Activated naive CD8-positive, alpha-beta T cell treated with anti-CD3 and anti-CD28 coated beads, Interleukin-2, amount 50 U/mL, for 24 hours (primary cell): ENCODE results near the gene FMN2.
"Not testable (repeated sequence)": the region's sequence is repeated elsewhere in the genome, so short reads cannot be mapped to it uniquely, and the experiment has no call there.

Experiments used
- ATAC-seq: fragments of 150-1000 bp; cut with Tn5 transposase; one replicate; pipeline ENCODE4 v1.10.0; 2021
- DNase-seq: peaks from one replicate; pipeline ENCODE4 v3.0.0; 2021
- H3K27ac Mint-ChIP-seq: one replicate; pipeline ENCODE4 v1.8.0; 2021; ENCODE audit warnings: mild to moderate bottlenecking, mixed read lengths
- H3K27me3 Mint-ChIP-seq: one replicate; pipeline ENCODE4 v1.8.0; 2021; ENCODE audit warnings: mixed read lengths
- H3K36me3 Mint-ChIP-seq: one replicate; pipeline ENCODE4 v1.8.0; 2021; ENCODE audit warnings: low read depth, mixed read lengths
- H3K4me1 Mint-ChIP-seq: one replicate; pipeline ENCODE4 v1.8.0; 2021; ENCODE audit warnings: mixed read lengths
- H3K4me3 Mint-ChIP-seq: one replicate; pipeline ENCODE4 v1.8.0; 2021; ENCODE audit warnings: mild to moderate bottlenecking, moderate library complexity, mixed read lengths
- H3K9me3 Mint-ChIP-seq: one replicate; pipeline ENCODE4 v1.8.0; 2021; ENCODE audit warnings: mixed read lengths

FMN2 gene

DNA sequence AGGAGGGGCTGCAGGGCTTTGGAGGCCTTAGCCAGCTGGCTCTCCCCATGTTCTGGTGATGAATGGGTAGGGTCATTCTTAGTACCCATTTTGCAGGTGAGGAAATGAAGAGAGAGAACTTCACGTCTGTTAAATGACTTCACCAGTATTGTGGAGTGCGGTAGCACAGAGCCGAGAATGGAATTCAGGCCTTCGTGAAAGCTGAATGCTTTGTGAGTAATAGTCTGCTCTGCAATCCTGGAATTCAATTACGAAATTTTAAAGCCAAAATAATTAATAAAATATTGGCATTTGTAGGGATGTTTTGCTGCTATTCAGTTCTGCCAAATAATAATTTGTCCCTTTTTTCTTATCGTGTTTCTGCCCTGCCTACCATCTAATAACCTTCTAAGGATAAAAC lies 322.6 kb downstream of the FMN2 start:
- Mint-ChIP-seq H3K36me3 (no peaks in the 10 kb centered on the region), H3K27me3 (no peaks in the 10 kb centered on the region)

DNA sequence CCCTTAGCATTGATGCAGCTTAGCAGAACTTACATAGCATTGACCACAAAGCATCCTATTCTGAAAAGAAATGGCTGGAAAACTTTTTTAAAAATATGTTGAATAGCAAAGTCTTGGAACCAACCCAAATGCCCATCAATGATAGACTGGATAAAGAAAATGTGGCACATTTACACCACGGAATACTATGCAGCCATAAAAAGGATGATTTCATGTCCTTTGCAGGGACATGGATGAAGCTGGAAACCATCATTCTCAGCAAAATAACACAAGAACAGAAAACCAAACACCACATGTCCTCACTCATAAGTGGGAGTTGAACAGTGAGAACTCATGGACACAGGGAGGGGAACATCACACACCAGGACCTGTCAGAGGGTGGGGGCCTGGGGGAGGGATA lies 323.3 kb downstream of the FMN2 start:
- H3K9me3 Mint-ChIP-seq, ATAC-seq, H3K4me1 Mint-ChIP-seq, H3K27ac Mint-ChIP-seq, H3K27me3 Mint-ChIP-seq, H3K36me3 Mint-ChIP-seq, H3K4me3 Mint-ChIP-seq, DNase-seq: not testable (repeated sequence)

More for the DNA sequence above, 322.6 kb downstream of the FMN2 start:
- Mint-ChIP-seq H3K9me3 (peaks cover 5% of the 10 kb centered on the region), H3K4me3 (no peak overlapping the region), H3K27ac (no peak overlapping the region), H3K4me1 (no peaks in the 10 kb centered on the region)
- DNase-seq (no peak), ATAC-seq (no peak)

DNA sequence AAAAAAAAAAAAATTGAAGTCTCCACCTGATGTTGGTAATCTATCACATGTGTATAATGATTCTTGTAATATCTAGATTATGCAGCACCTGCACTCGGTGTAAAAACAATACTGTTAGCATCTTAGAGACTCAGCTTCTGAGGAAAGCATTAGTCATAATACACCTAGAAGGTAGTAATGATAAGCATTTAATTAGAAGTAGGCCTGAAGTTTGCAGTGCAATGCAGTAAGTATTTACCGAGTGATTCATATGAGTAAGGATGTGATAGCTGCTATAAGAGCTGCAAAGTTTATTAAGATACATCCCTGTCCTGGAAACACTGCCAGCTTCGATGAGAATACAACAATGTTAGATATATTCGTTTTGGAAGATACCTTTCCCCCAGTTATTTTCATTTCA lies 323.8 kb downstream of the FMN2 start:
- Mint-ChIP-seq H3K36me3 (no peaks in the 10 kb centered on the region), H3K27ac (no peak overlapping the region), H3K4me3 (no peak overlapping the region), H3K27me3 (no peaks in the 10 kb centered on the region), H3K4me1 (no peaks in the 10 kb centered on the region), H3K9me3 (peaks cover 5% of the 10 kb centered on the region)
- ATAC-seq = no peak
- no peak for DNase-seq

DNA sequence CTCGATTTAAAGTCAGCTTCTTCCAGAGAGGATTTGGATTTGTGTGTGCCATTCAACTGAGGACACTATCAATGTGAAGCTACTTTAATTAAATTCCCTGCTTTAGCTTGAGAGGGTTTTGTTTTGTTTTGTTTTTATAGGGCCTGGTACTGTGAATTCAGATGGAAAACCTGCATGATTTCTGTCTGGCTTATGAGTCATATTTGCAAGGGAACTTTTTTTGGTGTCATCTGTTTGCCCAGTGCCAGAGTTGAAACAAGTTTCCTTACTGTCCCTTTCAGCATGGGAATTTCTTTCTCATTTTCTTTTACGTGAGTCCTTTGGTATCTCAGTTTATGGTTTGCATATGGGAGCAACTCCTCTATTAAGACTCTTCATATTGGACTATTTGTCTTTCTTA lies 325.6 kb downstream of the FMN2 start:
- H3K9me3 Mint-ChIP-seq = peaks cover 1% of the 10 kb centered on the region
- no peak for ATAC-seq

DNA sequence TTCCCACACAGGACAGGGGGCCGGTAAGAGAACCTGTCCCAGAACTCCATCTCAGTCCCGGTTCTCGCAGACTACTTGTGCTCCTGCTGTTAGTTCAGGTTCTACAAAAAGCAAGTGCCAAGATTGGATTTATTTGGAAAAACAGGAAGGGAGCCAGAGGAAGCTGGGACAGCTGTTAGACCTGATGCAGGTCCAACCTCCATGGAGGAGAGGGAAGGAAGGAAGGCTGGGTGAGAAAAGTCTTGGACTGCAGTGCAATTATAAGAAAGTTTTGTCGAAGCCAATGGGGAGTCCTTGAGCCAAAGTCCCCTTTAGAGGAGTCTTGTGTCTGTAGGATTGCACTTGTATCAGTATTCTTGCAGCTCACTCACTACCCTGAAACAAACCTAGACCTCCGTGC lies 329.1 kb downstream of the FMN2 start:
- H3K4me1 Mint-ChIP-seq = no peaks in the 10 kb centered on the region
- H3K9me3 Mint-ChIP-seq = peaks cover 7% of the 10 kb centered on the region
- no peak overlapping the region for H3K4me3 Mint-ChIP-seq
- no peaks in the 10 kb centered on the region for H3K36me3 Mint-ChIP-seq
- no peak for DNase-seq
- no peak for ATAC-seq
- H3K27me3 Mint-ChIP-seq = no peaks in the 10 kb centered on the region
- H3K27ac Mint-ChIP-seq = no peak overlapping the region

More for the DNA sequence above, 325.6 kb downstream of the FMN2 start:
- H3K4me1 Mint-ChIP-seq = no peaks in the 10 kb centered on the region
- no peak overlapping the region for H3K27ac Mint-ChIP-seq
- H3K4me3 Mint-ChIP-seq = no peak overlapping the region
- H3K36me3 Mint-ChIP-seq = no peaks in the 10 kb centered on the region
- no peak for DNase-seq
- no peaks in the 10 kb centered on the region for H3K27me3 Mint-ChIP-seq

DNA sequence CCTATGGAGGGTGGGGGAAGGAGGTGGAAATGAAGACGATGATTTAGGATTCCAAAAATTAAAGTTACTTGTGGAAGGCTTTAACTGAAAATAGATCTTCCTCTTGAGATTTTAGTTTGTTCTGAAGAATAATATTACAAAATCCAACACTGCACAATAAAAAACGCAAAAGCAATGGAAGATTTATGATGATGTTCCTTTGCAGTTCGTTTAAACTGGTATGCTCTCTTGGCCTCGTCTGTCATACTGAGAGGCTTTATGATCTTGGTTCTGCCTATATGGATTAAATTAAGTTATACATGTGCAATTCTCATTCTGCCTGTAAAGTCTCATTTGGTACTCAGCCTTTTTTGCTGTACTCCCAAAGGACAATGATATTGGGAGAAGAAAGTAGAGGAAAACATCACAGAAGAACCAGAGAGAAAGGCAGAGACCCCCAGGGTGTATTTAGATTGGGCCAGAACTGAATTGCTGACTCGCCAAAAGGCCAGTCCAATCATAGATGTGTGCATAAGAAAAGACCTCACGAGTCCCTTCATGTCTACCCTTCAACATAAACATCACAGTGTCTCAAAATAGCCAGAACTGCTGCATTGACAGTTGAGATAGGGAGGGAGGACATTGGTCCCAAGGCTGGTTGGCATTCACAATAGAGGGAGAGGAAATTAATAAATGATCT lies 331.7 kb downstream of the FMN2 start:
- H3K9me3 Mint-ChIP-seq = peaks cover 7% of the 10 kb centered on the region
- DNase-seq = no peak
- no peak overlapping the region for H3K4me3 Mint-ChIP-seq
- ATAC-seq = no peak
- no peak overlapping the region for H3K27ac Mint-ChIP-seq
- H3K27me3 Mint-ChIP-seq = no peaks in the 10 kb centered on the region
- H3K4me1 Mint-ChIP-seq = no peaks in the 10 kb centered on the region
- no peaks in the 10 kb centered on the region for H3K36me3 Mint-ChIP-seq

DNA sequence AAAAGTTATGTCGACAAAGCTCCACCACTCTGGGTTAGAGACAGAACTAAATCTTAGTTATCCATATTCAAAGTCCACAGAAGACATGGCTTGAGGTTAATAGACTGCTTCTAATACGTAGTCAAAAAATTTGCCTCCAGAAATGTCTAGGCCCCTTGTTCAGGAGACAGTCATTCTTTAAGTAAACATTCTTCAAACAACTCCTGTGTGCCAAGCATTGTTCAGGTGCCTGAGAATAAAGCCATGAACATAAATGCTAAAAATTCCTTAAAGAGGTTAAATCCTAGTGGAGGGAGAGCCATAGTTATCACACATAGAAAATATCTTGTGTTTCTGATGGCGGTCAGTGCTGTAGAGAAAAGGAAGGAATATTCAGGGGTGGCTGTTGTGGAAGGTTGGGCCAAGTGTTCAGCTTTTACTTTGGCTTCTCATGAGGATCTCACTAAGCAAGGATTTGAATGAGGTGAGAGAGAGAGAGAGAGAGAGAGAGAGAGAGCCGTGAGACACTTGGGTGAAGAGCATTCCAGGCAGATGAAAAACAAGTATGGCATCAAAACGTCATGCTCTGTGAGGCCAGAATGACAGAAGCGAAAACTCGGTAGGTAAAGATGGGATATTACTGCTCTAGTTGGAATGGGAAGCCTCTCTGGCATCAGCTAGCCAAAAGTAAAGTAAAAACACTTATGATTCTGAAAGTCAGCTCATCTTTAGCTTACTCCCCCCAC lies 333.2 kb downstream of the FMN2 start:
- DNase-seq (no peak), ATAC-seq (no peak)
- H3K36me3 Mint-ChIP-seq = no peaks in the 10 kb centered on the region
- no peak overlapping the region for H3K4me3 Mint-ChIP-seq
- no peaks in the 10 kb centered on the region for H3K4me1 Mint-ChIP-seq
- H3K9me3 Mint-ChIP-seq = peaks cover 7% of the 10 kb centered on the region
- H3K27ac Mint-ChIP-seq = no peak overlapping the region
- no peaks in the 10 kb centered on the region for H3K27me3 Mint-ChIP-seq

DNA sequence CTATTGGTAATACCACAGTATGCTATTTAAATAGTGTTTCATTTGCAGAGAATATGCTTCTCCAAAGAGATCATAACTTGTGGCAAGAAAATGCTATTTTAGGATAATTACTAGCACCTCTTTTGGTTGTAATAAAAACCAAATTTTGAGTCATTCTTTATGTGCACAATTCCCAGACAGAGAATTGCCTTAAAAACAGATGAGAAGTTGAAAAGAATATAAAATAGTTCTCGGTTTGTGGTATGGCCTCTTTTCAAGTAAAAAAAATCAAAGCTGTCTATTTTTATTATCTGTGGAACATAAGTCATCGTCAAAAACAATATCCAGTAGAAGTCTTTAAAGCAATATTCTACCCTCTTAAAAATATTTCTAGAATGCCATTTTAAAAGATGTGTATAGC lies 334.4 kb downstream of the FMN2 start:
- no peaks in the 10 kb centered on the region for H3K27me3 Mint-ChIP-seq
- no peaks in the 10 kb centered on the region for H3K36me3 Mint-ChIP-seq
- H3K27ac Mint-ChIP-seq = no peak overlapping the region
- peaks cover 7% of the 10 kb centered on the region for H3K9me3 Mint-ChIP-seq
- no peak for ATAC-seq
- no peaks in the 10 kb centered on the region for H3K4me1 Mint-ChIP-seq
- no peak overlapping the region for H3K4me3 Mint-ChIP-seq
- no peak for DNase-seq

DNA sequence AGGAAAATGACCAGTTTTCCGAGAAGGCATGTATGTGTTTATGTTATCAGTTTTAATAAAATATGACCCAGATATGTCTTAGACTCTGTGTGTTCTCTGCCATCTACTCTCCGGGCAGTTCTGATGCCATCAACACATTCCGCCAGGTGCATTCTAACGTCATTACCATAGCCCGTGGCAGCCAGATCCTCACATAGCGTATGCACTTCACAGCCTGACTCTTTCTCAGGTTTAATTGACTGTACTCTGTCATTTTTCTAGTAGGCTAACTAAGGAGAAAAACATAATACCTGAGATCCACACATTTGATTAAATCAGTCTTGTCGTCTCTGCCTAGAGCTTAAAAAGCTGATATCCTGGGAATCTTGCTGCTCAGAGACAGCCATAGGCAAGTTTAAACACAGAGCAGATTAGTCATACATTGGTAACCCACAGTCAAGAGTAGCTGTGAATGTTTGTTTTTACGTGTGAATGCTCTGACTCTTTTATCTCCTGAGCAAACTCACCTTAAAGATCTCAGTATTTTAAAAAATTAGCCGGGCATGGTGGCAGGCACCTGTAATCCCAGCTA lies 344.4 kb downstream of the FMN2 start:
- H3K27ac Mint-ChIP-seq = no peak overlapping the region
- no peak overlapping the region for H3K4me3 Mint-ChIP-seq
- no peaks in the 10 kb centered on the region for H3K36me3 Mint-ChIP-seq
- no peaks in the 10 kb centered on the region for H3K9me3 Mint-ChIP-seq
- DNase-seq (no peak), ATAC-seq (no peak)
- H3K27me3 Mint-ChIP-seq = no peaks in the 10 kb centered on the region
- no peaks in the 10 kb centered on the region for H3K4me1 Mint-ChIP-seq

DNA sequence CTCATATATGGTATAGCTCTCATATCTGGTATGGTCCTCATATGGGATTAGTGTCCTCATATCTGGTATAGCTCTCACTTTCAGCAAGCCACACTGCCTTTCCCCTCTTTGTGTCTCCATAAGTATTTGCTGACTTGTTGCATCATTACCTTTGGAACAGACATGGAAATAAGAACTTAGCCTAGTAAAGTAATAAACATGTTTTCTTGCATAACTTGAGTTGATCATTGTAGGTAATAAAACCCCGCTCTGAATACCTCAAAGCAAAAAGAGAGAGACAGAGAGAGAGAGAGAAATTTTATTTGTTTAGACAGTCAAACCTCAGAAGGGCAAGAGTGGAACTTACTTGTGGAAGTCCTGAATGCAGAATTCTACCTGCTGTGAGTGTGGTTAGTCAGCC lies 350.0 kb downstream of the FMN2 start:
- H3K4me3 Mint-ChIP-seq = no peak overlapping the region
- peaks cover 2% of the 10 kb centered on the region for H3K27me3 Mint-ChIP-seq
- H3K36me3 Mint-ChIP-seq = no peaks in the 10 kb centered on the region
- H3K9me3 Mint-ChIP-seq = no peaks in the 10 kb centered on the region
- DNase-seq (no peak), ATAC-seq (no peak)
- no peak overlapping the region for H3K27ac Mint-ChIP-seq
- no peaks in the 10 kb centered on the region for H3K4me1 Mint-ChIP-seq

DNA sequence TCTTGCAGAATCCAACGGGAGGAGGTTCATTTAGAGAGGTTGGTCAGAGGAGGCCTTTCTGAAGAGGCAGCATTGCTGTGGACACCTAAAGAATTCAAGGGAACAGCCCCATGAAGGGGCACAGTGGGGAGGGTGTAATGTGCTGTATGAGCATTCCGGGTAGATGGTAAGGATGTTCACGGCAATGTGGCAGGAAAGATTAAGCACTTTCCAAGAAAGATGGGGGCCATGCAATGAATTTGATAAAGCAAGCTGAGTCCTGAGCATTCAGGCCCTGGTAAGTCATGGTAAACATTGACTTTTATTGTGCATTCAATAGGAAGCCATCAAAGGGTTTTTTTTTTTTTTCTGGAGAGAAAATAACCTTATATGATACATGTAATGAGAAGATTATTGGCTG lies 353.7 kb downstream of the FMN2 start:
- Mint-ChIP-seq H3K27me3 (peaks cover 4% of the 10 kb centered on the region), H3K27ac (no peak overlapping the region), H3K36me3 (no peaks in the 10 kb centered on the region), H3K9me3 (no peaks in the 10 kb centered on the region), H3K4me1 (no peaks in the 10 kb centered on the region), H3K4me3 (no peak overlapping the region)
- ATAC-seq = no peak
- no peak for DNase-seq

DNA sequence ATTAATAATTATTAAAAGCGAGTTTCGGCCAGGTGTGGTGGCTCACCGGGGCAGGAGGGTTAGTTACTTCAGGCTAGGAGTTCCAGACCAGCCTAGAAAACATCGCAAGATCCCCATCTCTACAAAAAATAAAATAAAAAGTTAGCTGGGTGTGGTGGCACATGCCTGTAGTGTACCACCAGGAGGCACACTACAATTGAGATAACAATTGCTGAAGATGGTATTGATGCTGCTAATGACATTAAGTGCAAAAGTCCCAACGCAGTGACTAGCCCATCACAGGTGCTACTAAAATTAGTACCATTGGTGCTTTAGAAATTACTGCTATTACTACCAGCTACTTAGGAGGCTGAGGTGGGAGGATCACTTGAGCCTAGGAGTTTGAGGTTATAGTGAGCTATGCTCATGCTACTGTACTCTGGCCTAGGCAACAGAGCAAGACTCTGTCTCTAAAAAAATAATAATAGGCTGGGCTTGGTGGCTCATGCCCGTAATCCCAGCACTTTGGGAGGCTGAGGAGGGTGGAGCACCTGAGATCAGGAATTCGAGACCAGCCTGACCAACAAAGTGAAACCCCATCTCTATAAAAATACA lies 363.6 kb downstream of the FMN2 start:
- Mint-ChIP-seq H3K36me3 (no peaks in the 10 kb centered on the region), H3K9me3 (no peaks in the 10 kb centered on the region), H3K4me1 (no peaks in the 10 kb centered on the region), H3K4me3 (no peak overlapping the region), H3K27ac (no peak overlapping the region), H3K27me3 (peaks cover 1% of the 10 kb centered on the region)
- no peak for DNase-seq
- no peak for ATAC-seq

DNA sequence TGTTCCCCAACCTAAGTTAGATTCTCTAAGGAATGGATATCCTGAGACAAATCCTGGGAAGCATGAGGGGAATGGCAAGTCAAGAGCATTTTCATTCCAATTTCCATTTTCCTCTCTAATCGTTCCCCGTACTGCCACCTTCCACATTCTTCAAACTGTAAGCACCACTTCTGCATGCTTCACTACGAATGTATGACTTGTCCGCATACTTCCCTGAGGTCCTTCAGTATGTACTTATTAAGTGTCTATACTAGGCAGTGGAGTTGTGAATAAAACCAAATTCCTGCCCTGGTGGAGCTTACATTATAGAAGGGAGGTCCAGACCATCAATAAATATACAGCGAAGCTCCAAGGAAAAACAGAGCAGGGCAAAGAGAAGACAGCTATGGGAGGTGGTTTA lies 365.5 kb downstream of the FMN2 start:
- H3K27me3 Mint-ChIP-seq = peaks cover 1% of the 10 kb centered on the region
- H3K4me3 Mint-ChIP-seq = no peak overlapping the region
- no peaks in the 10 kb centered on the region for H3K4me1 Mint-ChIP-seq
- no peaks in the 10 kb centered on the region for H3K36me3 Mint-ChIP-seq
- no peak overlapping the region for H3K27ac Mint-ChIP-seq
- ATAC-seq = no peak
- no peak for DNase-seq
- no peaks in the 10 kb centered on the region for H3K9me3 Mint-ChIP-seq

DNA sequence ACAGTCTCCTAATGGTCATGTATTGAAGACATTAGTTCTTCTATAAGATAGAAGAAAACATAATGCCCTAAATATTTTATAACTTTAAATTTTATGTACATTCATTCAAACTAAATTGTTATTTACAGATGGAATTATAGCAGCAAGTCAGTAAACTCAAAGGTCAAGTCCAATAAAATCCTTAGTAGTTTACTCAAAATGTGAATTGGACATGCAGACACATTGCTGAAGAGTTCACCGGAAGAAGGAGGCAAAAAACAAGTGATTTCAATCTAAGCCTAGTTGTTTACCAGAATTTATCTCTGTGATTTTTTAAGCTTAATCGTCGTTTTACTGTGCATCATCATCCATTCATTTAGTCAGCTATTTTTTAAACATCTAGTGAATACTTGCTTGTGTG lies 370.6 kb downstream of the FMN2 start:
- no peak for DNase-seq
- H3K36me3 Mint-ChIP-seq = no peaks in the 10 kb centered on the region
- H3K27me3 Mint-ChIP-seq = no peaks in the 10 kb centered on the region
- no peak overlapping the region for H3K4me3 Mint-ChIP-seq
- no peak for ATAC-seq
- no peaks in the 10 kb centered on the region for H3K4me1 Mint-ChIP-seq
- no peak overlapping the region for H3K27ac Mint-ChIP-seq
- no peaks in the 10 kb centered on the region for H3K9me3 Mint-ChIP-seq

DNA sequence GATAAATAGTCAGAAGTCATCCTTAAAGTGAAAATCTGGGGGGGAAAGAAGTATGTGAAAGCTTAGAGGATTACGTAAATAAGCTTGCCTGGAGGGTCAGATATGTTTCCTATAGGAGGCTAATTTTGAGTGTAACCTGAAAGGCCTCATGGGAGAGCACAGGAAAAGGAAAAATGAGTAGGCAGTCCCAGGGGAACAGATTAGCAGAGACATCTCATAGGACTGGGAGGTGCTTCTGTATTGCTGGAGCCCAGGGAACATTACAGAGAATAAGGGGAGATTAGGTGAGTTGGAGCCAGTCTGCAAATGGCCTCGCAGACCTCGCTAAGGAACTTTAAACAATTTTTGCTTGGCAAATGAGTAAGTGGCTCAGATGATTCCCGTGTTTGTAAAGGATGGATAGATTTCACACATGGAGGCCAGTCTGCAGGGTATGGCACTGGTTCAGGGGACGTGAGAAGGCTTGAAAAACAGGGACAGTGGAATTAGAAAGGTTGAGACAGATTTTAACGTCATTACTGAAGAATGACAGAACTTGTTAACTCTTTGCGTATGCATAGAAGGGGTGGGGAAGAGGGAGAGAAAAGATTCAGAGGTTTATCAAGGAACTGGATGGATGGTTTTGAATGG lies 371.2 kb downstream of the FMN2 start:
- Mint-ChIP-seq H3K27ac (no peak overlapping the region), H3K27me3 (no peaks in the 10 kb centered on the region), H3K4me3 (no peak overlapping the region), H3K9me3 (no peaks in the 10 kb centered on the region), H3K36me3 (no peaks in the 10 kb centered on the region), H3K4me1 (no peaks in the 10 kb centered on the region)
- no peak for ATAC-seq
- no peak for DNase-seq
